Measurements from ENCODE around the gene SPG11.
"Not testable (repeated sequence)": the region's sequence is repeated elsewhere in the genome, so short reads cannot be mapped to it uniquely, and the experiment has no call there.

The SPG11 gene

DNA sequence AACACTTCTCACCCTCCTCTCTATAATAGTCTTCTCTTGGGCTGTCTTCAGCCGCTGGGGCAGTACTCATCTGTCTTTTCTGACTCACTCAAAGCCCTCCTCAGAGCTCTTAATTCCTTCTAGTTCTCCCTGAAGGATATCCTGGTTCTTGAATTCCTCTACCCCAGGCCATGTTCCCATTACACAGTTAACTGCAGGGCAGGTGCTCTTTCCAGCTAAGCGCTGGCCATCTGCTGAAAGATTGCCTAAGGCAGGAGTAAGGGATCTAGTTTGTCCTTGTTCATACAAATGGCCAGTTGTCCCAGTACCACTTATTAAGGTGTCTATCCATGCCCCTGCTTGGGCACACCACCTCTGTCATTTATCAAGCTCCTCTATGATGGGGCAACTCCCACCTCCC is 10.2 kb upstream of the SPG11 start:
- DNase-seq, result no peak

DNA sequence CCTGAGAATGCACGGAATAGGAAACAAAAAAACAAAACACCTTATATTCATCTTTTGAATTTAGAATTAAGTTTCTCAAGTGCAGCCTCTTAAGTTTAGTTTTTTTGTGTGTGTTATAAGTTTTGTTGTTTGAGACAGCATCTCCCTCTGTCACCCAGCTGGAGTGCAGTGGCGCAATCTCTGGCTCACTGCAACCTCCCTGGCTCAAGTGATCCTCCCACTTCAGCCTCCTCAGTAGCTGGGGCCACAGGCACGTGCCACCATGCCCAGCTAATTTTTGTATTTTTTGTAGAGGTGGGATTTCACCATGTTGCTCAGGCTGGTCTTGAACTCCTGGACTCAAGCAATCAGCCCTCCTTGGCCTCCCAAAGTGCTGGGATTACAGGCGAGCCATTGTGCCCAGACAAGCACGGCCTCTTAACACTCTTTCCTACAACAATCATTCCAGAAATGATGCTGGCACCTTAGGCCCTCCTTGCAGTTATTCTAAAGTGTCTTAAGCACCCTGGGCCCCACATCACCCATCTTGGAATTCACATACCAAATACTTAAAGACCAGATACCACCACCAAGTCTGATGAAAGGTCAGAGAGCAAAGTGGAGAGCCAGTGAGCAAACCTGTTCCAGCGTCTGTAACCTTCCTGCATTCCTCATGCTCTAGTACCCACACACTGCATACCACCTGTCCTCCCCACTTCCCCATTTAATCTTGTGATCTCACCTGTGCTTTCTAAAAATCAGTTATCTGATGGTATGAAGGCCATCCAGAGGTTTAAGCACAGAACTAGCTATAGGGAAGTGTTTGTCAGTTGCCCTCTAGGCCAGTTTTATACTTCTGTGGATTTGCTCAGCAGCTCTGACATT is 6.9 kb upstream of the SPG11 start:
- DNase-seq, result no peak

GRCh38 chr15:44668921-44669320 is 5.5 kb upstream of the SPG11 start:
- DNase-seq, result no peak

- DNase-seq, result no peak
Measured at GRCh38 chr15:44667039-44667360, 3.5 kb upstream of the SPG11 start.

DNA sequence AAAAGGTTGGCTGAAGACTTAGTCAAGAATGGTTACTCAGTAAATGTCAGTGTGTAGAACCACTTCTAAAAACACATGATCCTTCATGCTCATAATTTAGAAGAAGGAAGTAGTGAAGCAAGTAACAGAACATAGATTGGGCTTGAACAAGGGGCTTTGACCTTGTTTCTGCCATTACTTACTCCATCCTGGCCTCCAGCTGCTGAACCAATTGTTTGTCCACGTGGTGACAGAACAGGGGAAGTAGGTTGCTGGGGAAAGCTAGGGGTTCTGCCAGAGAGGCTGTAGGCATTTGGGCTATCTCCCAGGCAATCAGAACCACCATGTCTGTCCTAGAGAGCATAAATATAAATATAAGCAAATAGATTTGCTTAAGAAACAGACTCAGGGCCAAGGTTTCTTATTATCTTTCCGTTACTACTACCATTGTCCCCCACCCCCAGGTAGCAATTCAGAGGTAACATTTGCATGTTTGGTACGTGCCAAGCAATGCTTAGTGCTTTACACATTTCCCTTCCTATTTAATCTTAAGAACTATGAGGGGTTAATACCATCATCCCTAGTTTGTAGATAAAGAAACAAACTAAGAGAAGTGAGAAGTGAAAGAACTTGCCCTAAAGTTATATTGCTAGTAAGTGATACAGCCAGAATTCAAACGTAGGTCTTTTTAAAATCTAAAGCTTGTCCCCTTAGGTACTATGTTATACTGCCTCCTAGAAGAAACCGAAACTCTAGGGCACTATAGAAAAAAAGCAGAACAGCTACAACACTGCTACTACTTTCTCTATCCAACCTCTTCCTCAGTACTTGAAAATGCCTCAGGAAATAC is 3.0 kb upstream of the SPG11 start:
- no peak for DNase-seq

- peak; percentile 76 to 86 for DNase-seq
Measured at GRCh38 chr15:44662478-44663409, 718 bp downstream of the SPG11 start.

- no peak for DNase-seq
Measured at GRCh38 chr15:44661576-44661975, 1.9 kb downstream of the SPG11 start.

DNA sequence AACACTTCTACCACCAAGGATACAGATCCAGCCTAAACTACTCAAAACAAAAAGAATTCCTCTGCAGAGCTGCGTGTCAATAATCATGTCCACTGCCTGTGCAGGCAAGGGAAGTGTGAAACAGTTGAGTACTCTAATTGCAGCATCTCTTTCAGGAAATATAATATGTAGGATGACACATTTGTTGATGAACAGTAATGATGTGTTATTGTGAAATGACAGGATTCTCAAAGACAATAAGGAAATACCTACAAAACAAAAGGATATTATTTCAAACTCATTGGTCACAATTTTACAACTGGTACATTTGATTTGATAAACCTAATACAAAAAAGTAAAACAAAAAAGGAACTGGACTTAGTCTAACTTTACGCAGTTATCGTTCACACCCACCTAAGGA is 4.4 kb downstream of the SPG11 start:
- no peak for DNase-seq

- no peak for DNase-seq
Measured at GRCh38 chr15:44657378-44657777, 6.1 kb downstream of the SPG11 start.

DNA sequence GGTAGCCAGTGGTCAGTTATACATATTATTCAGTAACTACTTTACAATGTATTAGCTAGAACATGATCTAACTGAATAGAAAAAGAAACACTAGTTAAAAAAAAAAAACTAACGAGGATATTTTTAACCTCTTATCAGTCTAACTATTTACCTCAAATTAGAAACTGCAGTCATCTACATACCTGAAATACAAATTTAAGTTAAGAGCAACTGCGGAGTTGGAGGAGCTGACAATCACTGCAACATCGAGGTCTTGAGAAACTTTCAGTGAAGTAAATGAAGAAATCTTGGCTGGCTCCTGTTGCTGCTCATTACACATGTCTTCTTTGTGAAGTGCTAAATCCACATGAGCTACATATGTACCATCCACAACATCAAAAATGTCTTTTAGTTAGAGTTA is 6.5 kb downstream of the SPG11 start:
- no peak for DNase-seq

- no peak for DNase-seq
Measured at GRCh38 chr15:44656298-44656697, 7.2 kb downstream of the SPG11 start.

GRCh38 chr15:44654858-44655257 is 8.6 kb downstream of the SPG11 start:
- DNase-seq, result no peak

- DNase-seq, result no peak
Measured at GRCh38 chr15:44647637-44648036, 15.8 kb downstream of the SPG11 start.

DNA sequence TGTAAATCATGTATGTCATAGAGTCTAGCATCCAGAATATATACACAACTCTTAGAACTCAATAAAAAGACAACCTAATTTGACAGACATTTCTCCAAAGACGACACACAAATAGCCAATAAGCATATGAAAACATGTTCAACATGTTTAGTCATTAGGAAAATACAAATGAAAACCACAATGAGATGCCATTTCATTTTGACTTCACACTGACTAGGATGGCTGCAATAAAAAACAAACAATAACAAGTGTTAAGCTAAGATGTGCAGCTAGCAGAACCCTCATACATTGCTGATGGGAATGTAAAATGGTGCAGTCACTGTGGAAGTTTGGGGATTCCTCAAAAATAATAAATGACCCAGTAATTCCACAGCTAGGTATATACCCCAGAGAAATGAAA is 16.4 kb downstream of the SPG11 start:
- no peak for DNase-seq

- DNase-seq, result no peak
Measured at GRCh38 chr15:44646460-44646859, 17.0 kb downstream of the SPG11 start.

- no peak for DNase-seq
Measured at GRCh38 chr15:44641651-44642050, 21.8 kb downstream of the SPG11 start.

DNA sequence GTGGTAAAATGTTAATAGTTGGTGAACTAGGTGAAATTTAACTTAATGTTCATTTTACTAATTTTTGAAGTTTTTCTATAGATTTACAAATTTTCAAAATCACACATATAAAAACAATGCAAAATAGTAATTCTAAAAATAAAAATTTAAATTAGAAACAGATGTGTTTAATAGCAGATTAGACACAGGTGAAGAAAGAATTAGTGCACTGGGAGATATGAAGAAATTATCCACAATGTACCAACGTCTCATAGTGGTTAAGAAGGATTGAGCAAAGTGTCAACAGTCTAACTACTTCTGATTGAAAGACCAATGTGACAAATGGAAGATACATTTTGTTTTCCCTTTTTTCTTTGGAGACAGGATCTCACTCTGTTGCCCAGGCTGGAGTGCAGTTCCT is 26.5 kb downstream of the SPG11 start:
- DNase-seq, result no peak

GRCh38 chr15:44633603-44634002 is 29.9 kb downstream of the SPG11 start:
- DNase-seq, result no peak

GRCh38 chr15:44625286-44625685 is 38.2 kb downstream of the SPG11 start:
- DNase-seq, result not testable (repeated sequence)

GRCh38 chr15:44623178-44623577 is 40.3 kb downstream of the SPG11 start:
- no peak for DNase-seq

DNA sequence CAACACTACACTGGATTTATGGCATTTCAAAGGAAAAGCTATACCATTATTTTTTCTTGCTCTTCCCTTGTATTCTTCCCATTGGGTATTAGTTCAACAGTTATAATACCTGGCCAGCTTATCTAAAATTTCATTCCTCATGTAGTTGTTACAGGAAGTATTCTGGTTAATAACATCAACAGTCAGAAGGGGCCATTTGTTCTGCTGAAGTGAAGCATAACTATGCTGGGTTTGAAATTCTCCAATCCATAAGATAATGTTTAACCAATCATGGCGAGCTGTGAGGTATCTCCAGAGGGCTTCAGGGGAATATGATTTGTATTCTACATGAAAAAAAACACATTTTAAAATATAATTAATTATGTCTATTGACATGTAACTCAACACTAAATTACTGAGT is 43.4 kb downstream of the SPG11 start:
- DNase-seq, result no peak

DNA sequence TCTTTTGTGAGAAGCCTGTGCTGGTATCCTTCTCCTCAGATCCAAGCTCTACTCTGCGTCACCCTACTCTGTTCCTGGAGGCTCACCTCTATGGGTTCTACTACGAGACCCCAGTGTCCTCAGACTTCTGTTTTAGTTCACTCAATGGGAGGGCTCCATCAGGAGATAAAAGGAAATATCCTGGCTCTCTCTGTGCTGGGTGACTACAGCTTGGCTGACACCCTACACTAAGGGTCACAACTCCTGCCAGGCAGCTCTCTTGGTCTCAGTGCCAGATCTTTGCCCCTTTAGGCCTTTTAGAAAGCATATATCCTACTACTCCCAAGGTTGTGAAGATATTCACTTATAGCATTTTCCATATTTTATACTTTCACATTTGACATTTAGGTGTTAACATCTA is 46.5 kb downstream of the SPG11 start:
- DNase-seq, result no peak

GRCh38 chr15:44606740-44607139 is 56.7 kb downstream of the SPG11 start:
- DNase-seq, result no peak
